Duodenal mucosa (tissue), 2 donors: ENCODE measurements around the gene VAV2.

Experiments
- H3K27ac ChIP-seq: one replicate; pipeline ENCODE4 v1.7.0; 2013; ENCODE audit warnings: low read depth, low read length
- H3K27me3 ChIP-seq, 2 donors: one replicate each; pipeline ENCODE4 v1.7.0; 2013; ENCODE audit warnings: low read length in 2 of 2, control low read depth in 1 of 2; ENCODE audit not compliant: insufficient read depth in 2 of 2, control insufficient read depth in 1 of 2
- H3K36me3 ChIP-seq, 2 donors: one replicate each; pipeline ENCODE4 v1.7.0; 2013; ENCODE audit warnings: low read length in 2 of 2, control low read depth in 1 of 2; ENCODE audit not compliant: insufficient read depth in 2 of 2, control insufficient read depth in 1 of 2
- H3K4me1 ChIP-seq, 2 donors: one replicate each; pipeline ENCODE4 v1.7.0; 2013; ENCODE audit warnings: low read length in 2 of 2, control low read depth in 1 of 2; ENCODE audit not compliant: insufficient read depth in 2 of 2, control insufficient read depth in 1 of 2
- H3K4me3 ChIP-seq, 2 donors: one replicate each; pipeline ENCODE4 v1.7.0; 2013; ENCODE audit warnings: low read length in 2 of 2, low read depth in 1 of 2
- H3K9ac ChIP-seq, 2 donors: one replicate each; pipeline ENCODE4 v1.7.0; 2013; ENCODE audit warnings: low read length in 2 of 2, low read depth in 1 of 2
- H3K9me3 ChIP-seq, 2 donors: one replicate each; pipeline ENCODE4 v1.7.0; 2013; ENCODE audit warnings: low read length in 2 of 2, control low read depth in 1 of 2; ENCODE audit not compliant: control insufficient read depth in 1 of 2

The VAV2 gene

GRCh38 chr9:133973791-133974630 lies 18.1 kb downstream of the VAV2 start:
- no peaks in the 10 kb centered on the region for H3K9me3 ChIP-seq
- no peaks in the 10 kb centered on the region for H3K27me3 ChIP-seq
- peak overlapping the region; percentile 64 to 65 for H3K9ac ChIP-seq
- H3K4me1 ChIP-seq = peaks cover 42 to 64% of the 10 kb centered on the region in 2 donors
- H3K36me3 ChIP-seq = peaks cover 0 to 4% of the 10 kb centered on the region in 2 donors
- peak overlapping the region; percentile 41 to 43 for H3K4me3 ChIP-seq
- H3K27ac ChIP-seq = peak overlapping the region; percentile 72

- Histone ChIP-seq H3K4me3 (peak overlapping the region; percentile 6 to 36), H3K27ac (peak overlapping the region; percentile 72), H3K9ac (peak overlapping the region; percentile 32 to 64), H3K4me1 (peaks cover 42 to 56% of the 10 kb centered on the region in 2 donors), H3K36me3 (peaks cover 0 to 4% of the 10 kb centered on the region in 2 donors), H3K9me3 (no peaks in the 10 kb centered on the region), H3K27me3 (no peaks in the 10 kb centered on the region)
These were observed 18.9 kb downstream of the VAV2 start for GRCh38 chr9:133973111-133973790.

- H3K27ac ChIP-seq = no peak overlapping the region
- peaks cover 42 to 53% of the 10 kb centered on the region in 2 donors for H3K4me1 ChIP-seq
- H3K4me3 ChIP-seq = peak overlapping the region; percentile 21 to 39
- H3K27me3 ChIP-seq = no peaks in the 10 kb centered on the region
- no peaks in the 10 kb centered on the region for H3K9me3 ChIP-seq
- H3K36me3 ChIP-seq = no peaks in the 10 kb centered on the region
- H3K9ac ChIP-seq = peak overlapping the region in 1 of 2 donors; percentile 64
These were observed 19.9 kb downstream of the VAV2 start for GRCh38 chr9:133971981-133972941.

GRCh38 chr9:133971121-133971951 lies 20.8 kb downstream of the VAV2 start:
- no peak overlapping the region for H3K27ac ChIP-seq
- no peak overlapping the region for H3K4me3 ChIP-seq
- H3K4me1 ChIP-seq = peaks cover 42 to 45% of the 10 kb centered on the region in 2 donors
- H3K27me3 ChIP-seq = no peaks in the 10 kb centered on the region
- no peaks in the 10 kb centered on the region for H3K9me3 ChIP-seq
- peak overlapping the region in 1 of 2 donors; percentile 53 for H3K9ac ChIP-seq
- H3K36me3 ChIP-seq = no peaks in the 10 kb centered on the region

- Histone ChIP-seq H3K9me3 (no peaks in the 10 kb centered on the region), H3K27ac (no peak overlapping the region), H3K4me3 (no peak overlapping the region), H3K4me1 (peaks cover 42 to 45% of the 10 kb centered on the region in 2 donors), H3K36me3 (no peaks in the 10 kb centered on the region), H3K9ac (no peak overlapping the region), H3K27me3 (no peaks in the 10 kb centered on the region)
These were observed 21.5 kb downstream of the VAV2 start for GRCh38 chr9:133970581-133971058.

- Histone ChIP-seq H3K27me3 (no peaks in the 10 kb centered on the region), H3K4me1 (peaks cover 37 to 43% of the 10 kb centered on the region in 2 donors), H3K9me3 (no peaks in the 10 kb centered on the region), H3K9ac (no peak overlapping the region), H3K36me3 (no peaks in the 10 kb centered on the region), H3K4me3 (no peak overlapping the region), H3K27ac (no peak overlapping the region)
These were observed 22.2 kb downstream of the VAV2 start for GRCh38 chr9:133969681-133970580.

GRCh38 chr9:133968966-133969617 lies 23.0 kb downstream of the VAV2 start:
- Histone ChIP-seq H3K9me3 (peaks cover 0 to 5% of the 10 kb centered on the region in 2 donors), H3K27ac (no peak overlapping the region), H3K9ac (no peak overlapping the region), H3K4me3 (no peak overlapping the region), H3K27me3 (no peaks in the 10 kb centered on the region), H3K4me1 (peaks cover 29 to 34% of the 10 kb centered on the region in 2 donors), H3K36me3 (no peaks in the 10 kb centered on the region)

- peaks cover 23 to 28% of the 10 kb centered on the region in 2 donors for H3K4me1 ChIP-seq
- peaks cover 0 to 5% of the 10 kb centered on the region in 2 donors for H3K9me3 ChIP-seq
- no peak overlapping the region for H3K9ac ChIP-seq
- H3K27ac ChIP-seq = no peak overlapping the region
- no peaks in the 10 kb centered on the region for H3K27me3 ChIP-seq
- H3K36me3 ChIP-seq = no peaks in the 10 kb centered on the region
- H3K4me3 ChIP-seq = no peak overlapping the region
These were observed 23.7 kb downstream of the VAV2 start for GRCh38 chr9:133968428-133968827.
